ENCODE results near the gene NCR2. TPM values are rescaled to one million over a fixed set of nuclear protein-coding genes. Genes with fewer than 3 reads are reported as not detected.

The NCR2 gene, protein sequence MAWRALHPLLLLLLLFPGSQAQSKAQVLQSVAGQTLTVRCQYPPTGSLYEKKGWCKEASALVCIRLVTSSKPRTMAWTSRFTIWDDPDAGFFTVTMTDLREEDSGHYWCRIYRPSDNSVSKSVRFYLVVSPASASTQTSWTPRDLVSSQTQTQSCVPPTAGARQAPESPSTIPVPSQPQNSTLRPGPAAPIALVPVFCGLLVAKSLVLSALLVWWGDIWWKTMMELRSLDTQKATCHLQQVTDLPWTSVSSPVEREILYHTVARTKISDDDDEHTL
- not detected in 2 replicates for total RNA-seq

DNA sequence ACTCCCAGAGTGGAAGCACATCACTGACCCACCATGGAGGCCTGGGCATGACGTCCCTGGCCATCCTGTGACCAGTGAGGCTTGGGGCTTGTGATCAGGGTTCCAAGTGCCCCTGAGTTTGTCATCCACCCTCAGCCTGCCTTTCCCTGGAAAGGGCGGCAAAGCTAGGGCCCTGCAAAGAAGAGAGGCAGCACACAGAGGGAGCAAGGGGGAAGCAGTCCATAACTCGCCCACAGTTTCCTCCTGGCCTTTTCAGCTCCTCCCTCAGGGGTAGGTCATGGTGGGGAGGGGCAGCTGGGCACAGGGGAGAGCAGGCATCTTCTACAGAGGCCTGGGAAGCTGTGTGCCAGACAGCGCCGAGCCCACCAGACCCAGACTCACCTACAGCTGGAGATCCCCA lies at the start of gene NCR2:
Gene NCR2, plus strand, starts transcription at position 313 of the 400 bp plus-strand sequence. CDS start 269 bp downstream, outside the sequence.

DNA sequence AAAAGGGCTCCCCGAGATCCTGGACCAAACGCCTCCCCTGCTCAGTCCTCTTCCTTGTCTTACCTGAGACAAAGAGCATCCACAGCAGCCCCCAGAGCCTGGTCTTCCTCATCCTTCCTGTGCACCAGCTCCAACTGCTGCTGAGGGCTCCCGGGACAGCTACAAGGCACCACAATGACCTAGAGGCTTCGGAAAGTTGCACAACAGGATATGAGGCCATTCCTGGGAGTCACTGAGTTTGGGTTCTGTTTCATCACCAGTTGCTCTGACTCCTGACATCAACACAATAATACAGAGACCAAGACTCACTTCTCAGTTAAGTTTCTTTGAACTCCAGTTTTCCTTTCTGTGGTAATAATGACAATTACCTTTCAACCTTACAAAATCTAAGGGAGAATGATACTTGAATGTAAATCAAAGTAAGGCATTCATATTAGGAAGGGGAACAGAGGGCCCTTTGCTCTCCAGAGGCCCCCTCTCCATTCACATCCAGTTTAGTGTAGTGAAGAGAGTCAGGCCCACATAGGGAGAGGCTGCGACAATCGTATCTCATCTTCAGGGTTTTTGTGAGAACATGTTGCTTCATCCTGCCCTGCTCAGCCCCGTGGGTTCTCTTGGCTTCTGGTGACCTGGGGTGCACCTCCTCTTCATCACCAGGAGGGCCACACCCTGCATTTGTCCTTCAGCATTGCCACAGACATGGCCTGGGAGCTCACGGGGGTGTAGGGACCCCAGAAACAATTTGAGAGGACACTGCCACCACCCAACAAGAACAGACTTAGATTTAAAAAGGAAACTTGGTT lies 48.7 kb upstream of the NCR2 start, which contains the start of gene TREM1:
Gene TREM1, minus strand, starts transcription at position 139 of the 803 bp plus-strand sequence. Its CDS starts 27 bp downstream, at position 112.

Small RNAs within 50 kb of the gene (small RNA-seq; reads per million reads assigned to genes)
- gene RNU6-643P: not detected

Other genes starting within 250 kb of the NCR2 start
- gene TREML1, start 181.3 kb upstream of the NCR2 start, total RNA-seq: not detected in 2 replicates
- not detected in 2 replicates for gene TREM2, start 172.5 kb upstream of the NCR2 start, total RNA-seq
- under 0.01 TPM in 1 of 2 replicates, not detected in the other for gene TREML2, start 134.5 kb upstream of the NCR2 start, total RNA-seq
- under 0.01 TPM in 1 of 2 replicates, not detected in the other for gene TREML4, start 107.3 kb upstream of the NCR2 start, total RNA-seq
- gene TREM1, start 48.9 kb upstream of the NCR2 start, total RNA-seq: 0.13 and 0.65 TPM in 2 replicates
- gene FOXP4, start 210.8 kb downstream of the NCR2 start, total RNA-seq: 2.5 and 3.8 TPM in 2 replicates

Data from articular chondrocyte of knee joint (primary cell).